GM19193 (cell line): ENCODE results near the gene KREMEN1.

ENCODE experiments used
- POLR2A ChIP-seq: IDR thresholded peaks from 4 replicates; pipeline ENCODE4 v1.6.1; 2011; ENCODE audit not compliant: insufficient read depth, insufficient read length; ENCODE audit errors: extremely low read depth

KREMEN1 gene

DNA sequence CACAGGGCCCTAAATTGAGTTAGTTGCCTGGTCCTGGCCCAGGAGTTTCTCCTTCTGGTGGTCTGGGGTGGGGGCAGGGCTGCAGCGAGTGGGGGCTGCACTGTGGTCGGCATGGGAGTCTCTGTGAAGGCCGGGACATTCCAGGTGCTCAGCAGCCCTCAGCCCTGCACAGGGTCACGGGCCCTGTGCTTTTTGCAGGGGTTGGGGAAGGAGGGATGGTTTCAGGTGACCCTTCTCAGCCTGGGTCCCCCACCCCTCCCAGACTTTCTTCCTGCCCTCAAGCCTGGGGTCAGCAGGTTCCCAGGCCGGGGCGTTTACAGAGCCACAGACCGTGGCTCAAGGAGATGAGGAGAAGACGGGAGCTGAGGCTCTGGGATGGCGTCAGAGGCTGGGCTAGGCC is 140.7 kb downstream of the KREMEN1 start:
- no peak for TF ChIP-seq POLR2A

DNA sequence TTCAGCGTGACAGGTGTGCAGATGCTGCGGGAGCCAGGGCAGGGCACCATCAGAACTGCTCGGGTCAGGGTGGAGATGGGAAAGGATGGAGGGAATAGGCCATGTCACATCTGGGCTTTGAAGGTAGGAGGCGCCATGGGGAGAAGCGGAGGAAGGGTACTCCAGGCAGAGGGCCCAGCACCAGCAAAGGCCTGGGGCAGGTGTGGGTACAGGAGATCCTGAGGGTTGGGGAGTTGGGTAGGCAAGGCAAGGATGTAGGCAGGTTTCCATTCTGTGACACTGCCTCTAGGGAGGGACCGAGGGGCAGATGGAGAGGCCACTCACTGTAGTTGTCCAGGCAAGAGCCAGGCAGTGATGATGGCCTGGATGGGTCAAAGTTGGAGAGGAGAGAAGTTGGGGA is 141.4 kb downstream of the KREMEN1 start:
- TF ChIP-seq POLR2A, result no peak

DNA sequence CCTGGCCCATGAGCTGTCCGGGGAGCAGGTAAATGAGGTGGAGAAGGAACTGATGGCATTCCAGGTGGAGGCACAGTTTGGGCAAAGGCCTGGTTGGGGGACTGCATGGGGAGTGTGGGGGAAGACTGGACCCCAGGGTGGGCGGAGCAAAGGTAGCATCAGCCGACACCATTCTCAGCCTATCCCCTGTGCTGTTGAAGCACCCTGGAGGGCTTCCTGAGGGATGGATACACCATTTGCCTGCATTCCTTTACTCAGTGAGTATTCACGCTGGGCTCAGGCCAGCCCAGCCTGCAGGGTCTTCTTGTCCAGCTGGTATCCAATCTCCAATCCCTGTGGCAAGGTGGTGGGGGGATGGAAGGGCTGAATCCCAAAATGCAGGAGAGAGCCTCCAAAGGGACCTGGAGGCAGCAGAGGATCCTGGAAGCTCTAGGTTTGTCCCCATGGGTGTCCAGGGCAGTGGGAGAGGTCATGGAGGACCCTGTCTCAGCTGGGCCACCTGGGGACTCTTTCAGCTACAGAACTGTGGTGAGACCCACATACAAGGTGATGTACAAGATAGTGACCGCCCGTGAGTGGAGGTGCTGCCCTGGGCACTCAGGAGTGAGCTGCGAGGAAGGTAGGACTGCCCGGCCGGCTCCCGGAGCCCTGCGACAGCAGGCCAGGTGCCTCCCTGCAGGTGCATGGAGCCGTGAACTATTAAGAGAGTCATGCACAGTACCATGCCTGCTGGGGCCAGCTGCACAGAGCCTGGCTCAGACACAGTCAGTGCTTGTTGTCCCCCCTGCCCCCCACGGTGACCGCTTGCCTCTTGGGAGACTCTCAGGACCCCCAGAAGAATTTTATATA is 142.4 kb downstream of the KREMEN1 start:
- no peak for TF ChIP-seq POLR2A

DNA sequence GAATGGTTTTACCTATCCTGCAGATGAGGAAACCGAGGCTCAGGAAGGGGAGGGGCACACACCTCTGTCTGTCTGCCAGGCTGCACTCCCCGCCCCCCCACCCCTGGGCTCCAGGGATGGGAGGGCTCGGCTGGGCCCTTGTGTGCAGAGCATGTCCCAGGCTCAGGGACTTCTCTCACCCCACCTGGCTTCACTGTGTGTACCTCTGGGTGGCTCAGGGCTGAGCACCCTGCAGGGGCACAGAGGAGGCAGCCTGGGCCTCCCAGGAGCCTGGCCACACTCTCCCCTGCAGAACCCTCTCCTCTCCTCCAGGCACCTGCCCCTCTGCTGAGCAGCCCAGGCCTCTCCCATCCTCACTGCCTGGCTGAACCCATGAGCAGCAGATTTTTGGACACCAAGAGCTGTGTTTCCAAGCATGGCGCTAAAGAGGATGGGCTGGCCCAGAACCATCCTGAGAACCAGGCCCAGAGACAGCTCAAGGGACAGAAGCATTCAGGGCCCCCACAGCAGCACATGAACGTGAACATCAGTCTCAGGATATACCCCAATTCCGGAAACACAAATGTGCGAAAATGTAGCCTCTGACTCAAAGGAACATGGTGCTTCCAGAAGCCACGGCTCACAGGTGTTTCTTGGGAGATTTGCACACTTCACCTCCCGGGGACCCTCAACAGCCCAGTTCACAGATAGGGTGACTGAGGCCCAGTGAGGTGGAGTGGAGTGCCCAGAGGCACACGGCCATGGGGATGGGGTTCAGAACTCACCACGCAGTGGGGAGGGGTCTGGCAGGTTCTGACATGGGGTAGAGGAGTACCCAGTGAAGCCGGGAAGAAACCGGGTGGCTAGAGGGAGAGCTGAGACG is 143.4 kb downstream of the KREMEN1 start:
- TF ChIP-seq POLR2A, result no peak

DNA sequence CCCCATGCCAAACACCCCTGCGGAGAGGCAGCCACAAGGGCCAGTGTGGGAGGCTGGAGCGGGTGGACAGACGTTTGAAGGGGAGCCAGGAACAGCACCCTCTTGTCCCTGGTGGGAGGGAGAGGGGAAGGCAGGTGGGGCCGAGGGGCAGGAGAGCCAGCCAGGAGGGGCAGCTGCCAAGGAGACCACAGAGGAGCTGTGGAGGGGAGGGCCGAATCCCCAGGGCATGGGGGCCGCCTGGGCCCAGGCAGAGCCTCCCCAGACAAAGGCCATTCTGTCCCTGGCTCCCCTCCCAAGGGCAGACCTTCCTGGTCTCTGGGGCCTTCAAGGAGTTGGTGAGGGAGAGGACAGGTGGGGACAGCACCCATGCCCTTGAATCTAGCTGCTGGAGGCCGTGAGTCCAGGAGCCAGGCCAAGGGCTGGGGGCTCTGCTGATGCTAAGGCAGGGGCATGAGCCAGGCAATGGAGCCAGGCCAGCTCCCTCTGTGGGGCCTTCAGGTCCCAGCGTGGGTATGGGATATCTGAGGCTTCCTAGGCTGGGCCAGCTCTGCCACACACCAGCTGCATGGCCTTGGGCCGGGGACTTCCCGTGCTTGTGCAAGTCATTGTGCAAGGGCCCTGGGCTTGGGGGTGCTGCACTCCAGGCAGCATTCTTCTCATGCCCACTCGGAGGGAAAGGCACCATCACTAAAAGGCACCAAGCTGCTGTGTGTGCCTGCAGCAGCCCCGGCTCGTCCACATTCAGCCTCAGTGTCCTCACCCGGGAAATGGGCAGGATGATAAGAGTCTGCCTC is 144.2 kb downstream of the KREMEN1 start:
- no peak for TF ChIP-seq POLR2A
